ENCODE results near the gene LMTK3.
"Not testable (repeated sequence)": the region's sequence is repeated elsewhere in the genome, so short reads cannot be mapped to it uniquely, and the experiment has no call there.

LMTK3 gene

GRCh38 chr19:48487544-48487943 lies 24.1 kb downstream of the LMTK3 start:
- DNase-seq, result no peak

GRCh38 chr19:48486706-48487105 lies 24.9 kb downstream of the LMTK3 start:
- DNase-seq, result not testable (repeated sequence)

GRCh38 chr19:48484931-48485612 lies 26.6 kb downstream of the LMTK3 start:
- no peak for DNase-seq

- no peak for DNase-seq
Measured at GRCh38 chr19:48484247-48484893, 27.3 kb downstream of the LMTK3 start.

- no peak for DNase-seq
Measured at GRCh38 chr19:48483301-48483700, 28.3 kb downstream of the LMTK3 start.

- DNase-seq, result no peak
Measured at GRCh38 chr19:48481846-48482639, 29.6 kb downstream of the LMTK3 start.

GRCh38 chr19:48480558-48481500 lies 30.8 kb downstream of the LMTK3 start:
- DNase-seq, result no peak

- DNase-seq, result no peak
Measured at GRCh38 chr19:48480183-48480557, 31.5 kb downstream of the LMTK3 start.

GRCh38 chr19:48479686-48480085 lies 31.9 kb downstream of the LMTK3 start:
- DNase-seq, result no peak

- no peak for DNase-seq
Measured at GRCh38 chr19:48478339-48479256, 33.0 kb downstream of the LMTK3 start.

GRCh38 chr19:48477698-48478338 lies 33.8 kb downstream of the LMTK3 start:
- no peak for DNase-seq

GRCh38 chr19:48477067-48477685 lies 34.5 kb downstream of the LMTK3 start:
- DNase-seq, result no peak

GRCh38 chr19:48476176-48476575 lies 35.5 kb downstream of the LMTK3 start:
- DNase-seq, result no peak

- no peak for DNase-seq
Measured at GRCh38 chr19:48475369-48476068, 36.1 kb downstream of the LMTK3 start.

- no peak for DNase-seq
Measured at GRCh38 chr19:48474084-48474592, 37.5 kb downstream of the LMTK3 start.

- DNase-seq, result no peak
Measured at GRCh38 chr19:48473161-48473966, 38.3 kb downstream of the LMTK3 start.

GRCh38 chr19:48471836-48472235 lies 39.8 kb downstream of the LMTK3 start:
- no peak for DNase-seq

- no peak for DNase-seq
Measured at GRCh38 chr19:48470856-48471255, 40.8 kb downstream of the LMTK3 start.

Data from DMS 273 treated with DMSO at 0.1 percent for 48 hours (cell line).